Measurements from ENCODE around the gene LAMC1. TPM values are rescaled to one million over a fixed set of nuclear protein-coding genes. Genes with fewer than 3 reads are reported as not detected.
"Not testable (repeated sequence)": the region's sequence is repeated elsewhere in the genome, so short reads cannot be mapped to it uniquely, and the experiment has no call there.

LAMC1 gene
- total RNA-seq, 1 experiment from 2014 or later, result 95.5 TPM

- intact Hi-C loops (cut with micrococcal nuclease; ENCODE audit: unreplicated experiment), result no loop called here
- CTCF ChIA-PET, result no interaction called here
- POLR2A ChIA-PET (ENCODE audit: low non-redundant PET), result no interaction called here
- H3K36me3 ChIP-seq (ENCODE audit: insufficient read depth, low read length, poor library complexity, severe bottlenecking), result no peaks in the 10 kb centered on the region
- H3K9me3 ChIP-seq (ENCODE audit: low read depth, low read length, poor library complexity, severe bottlenecking), result no peaks in the 10 kb centered on the region
- peaks cover 2% of the 10 kb centered on the region for H3K27me3 ChIP-seq (replicated peaks; ENCODE audit: insufficient read depth, low read depth, low read length, poor library complexity)
- no TSS peak for BruUV-seq (replicated peaks)
- H3K4me3 ChIP-seq (ENCODE audit: low read depth, low read length, poor library complexity, severe bottlenecking), result no peak overlapping the region
- H3K27ac ChIP-seq (ENCODE audit: low read depth, low read length, poor library complexity, severe bottlenecking), result no peak overlapping the region
- DNase-seq (ENCODE audit: low spot score), result no peak
- no peaks in the 10 kb centered on the region for H3K4me1 ChIP-seq (ENCODE audit: insufficient read depth, low read length, poor library complexity, severe bottlenecking)
- TF ChIP-seq EZH2 (IDR thresholded peaks at IDR 0.05; ENCODE audit: borderline replicate concordance, low read depth, low read length, poor library complexity, severe bottlenecking), result no peak
- TF ChIP-seq, protein P1, sequence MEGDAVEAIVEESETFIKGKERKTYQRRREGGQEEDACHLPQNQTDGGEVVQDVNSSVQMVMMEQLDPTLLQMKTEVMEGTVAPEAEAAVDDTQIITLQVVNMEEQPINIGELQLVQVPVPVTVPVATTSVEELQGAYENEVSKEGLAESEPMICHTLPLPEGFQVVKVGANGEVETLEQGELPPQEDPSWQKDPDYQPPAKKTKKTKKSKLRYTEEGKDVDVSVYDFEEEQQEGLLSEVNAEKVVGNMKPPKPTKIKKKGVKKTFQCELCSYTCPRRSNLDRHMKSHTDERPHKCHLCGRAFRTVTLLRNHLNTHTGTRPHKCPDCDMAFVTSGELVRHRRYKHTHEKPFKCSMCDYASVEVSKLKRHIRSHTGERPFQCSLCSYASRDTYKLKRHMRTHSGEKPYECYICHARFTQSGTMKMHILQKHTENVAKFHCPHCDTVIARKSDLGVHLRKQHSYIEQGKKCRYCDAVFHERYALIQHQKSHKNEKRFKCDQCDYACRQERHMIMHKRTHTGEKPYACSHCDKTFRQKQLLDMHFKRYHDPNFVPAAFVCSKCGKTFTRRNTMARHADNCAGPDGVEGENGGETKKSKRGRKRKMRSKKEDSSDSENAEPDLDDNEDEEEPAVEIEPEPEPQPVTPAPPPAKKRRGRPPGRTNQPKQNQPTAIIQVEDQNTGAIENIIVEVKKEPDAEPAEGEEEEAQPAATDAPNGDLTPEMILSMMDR (conservative IDR thresholded peaks at IDR 0.05; ENCODE audit: low read depth, low read length), result no peak
These were observed 124.5 kb downstream of the LAMC1 start for GRCh38 chr1:183147735-183148134.

DNA sequence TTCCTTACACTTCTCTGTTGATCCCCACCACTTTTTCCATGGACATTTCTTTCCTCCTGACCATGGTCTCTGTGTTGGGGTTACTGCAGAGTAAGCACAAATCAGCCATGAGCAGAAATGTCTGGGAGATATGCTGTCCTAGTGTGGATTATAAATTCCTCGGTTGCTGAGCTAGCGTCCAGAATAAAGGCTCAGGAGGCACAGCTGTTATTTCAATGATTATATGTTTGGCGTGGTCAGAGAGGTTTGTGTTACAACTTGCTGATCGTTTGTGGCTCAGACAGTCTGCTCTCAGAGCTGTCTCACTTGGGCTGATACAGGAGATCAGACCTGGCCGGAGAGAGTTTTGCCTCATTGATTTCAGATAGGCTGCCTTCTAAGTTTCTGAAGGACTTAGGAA lies 125.4 kb downstream of the LAMC1 start:
- Histone ChIP-seq H3K9me3 (ENCODE audit: low read depth, low read length, poor library complexity, severe bottlenecking) (no peaks in the 10 kb centered on the region), H3K4me1 (ENCODE audit: insufficient read depth, low read length, poor library complexity, severe bottlenecking) (no peaks in the 10 kb centered on the region), H3K4me3 (ENCODE audit: low read depth, low read length, poor library complexity, severe bottlenecking) (no peak overlapping the region), H3K36me3 (ENCODE audit: insufficient read depth, low read length, poor library complexity, severe bottlenecking) (no peaks in the 10 kb centered on the region), H3K27ac (ENCODE audit: low read depth, low read length, poor library complexity, severe bottlenecking) (no peak overlapping the region), H3K27me3 (replicated peaks; ENCODE audit: insufficient read depth, low read depth, low read length, poor library complexity) (peaks cover 2% of the 10 kb centered on the region)
- ChIA-PET CTCF (no interaction called here), POLR2A (ENCODE audit: low non-redundant PET) (no interaction called here)
- no TSS peak for BruUV-seq (replicated peaks)
- no peak for TF ChIP-seq EZH2 (IDR thresholded peaks at IDR 0.05; ENCODE audit: borderline replicate concordance, low read depth, low read length, poor library complexity, severe bottlenecking)
- TF ChIP-seq, protein P1 (conservative IDR thresholded peaks at IDR 0.05; ENCODE audit: low read depth, low read length), result no peak
- no peak for DNase-seq (ENCODE audit: low spot score)
- intact Hi-C loops (cut with micrococcal nuclease; ENCODE audit: unreplicated experiment), result no loop called here

GRCh38 chr1:183149273-183149672 lies 126.1 kb downstream of the LAMC1 start:
- BruUV-seq (replicated peaks), result no TSS peak
- Histone ChIP-seq H3K4me3 (ENCODE audit: low read depth, low read length, poor library complexity, severe bottlenecking) (no peak overlapping the region), H3K36me3 (ENCODE audit: insufficient read depth, low read length, poor library complexity, severe bottlenecking) (no peaks in the 10 kb centered on the region), H3K4me1 (ENCODE audit: insufficient read depth, low read length, poor library complexity, severe bottlenecking) (no peaks in the 10 kb centered on the region), H3K27me3 (replicated peaks; ENCODE audit: insufficient read depth, low read depth, low read length, poor library complexity) (peaks cover 2% of the 10 kb centered on the region), H3K27ac (ENCODE audit: low read depth, low read length, poor library complexity, severe bottlenecking) (no peak overlapping the region), H3K9me3 (ENCODE audit: low read depth, low read length, poor library complexity, severe bottlenecking) (no peaks in the 10 kb centered on the region)
- no peak for TF ChIP-seq EZH2 (IDR thresholded peaks at IDR 0.05; ENCODE audit: borderline replicate concordance, low read depth, low read length, poor library complexity, severe bottlenecking)
- TF ChIP-seq, protein P1 (conservative IDR thresholded peaks at IDR 0.05; ENCODE audit: low read depth, low read length), result no peak
- intact Hi-C loops (cut with micrococcal nuclease; ENCODE audit: unreplicated experiment), result no loop called here
- ChIA-PET POLR2A (ENCODE audit: low non-redundant PET) (no interaction called here), CTCF (no interaction called here)
- no peak for DNase-seq (ENCODE audit: low spot score)

DNA sequence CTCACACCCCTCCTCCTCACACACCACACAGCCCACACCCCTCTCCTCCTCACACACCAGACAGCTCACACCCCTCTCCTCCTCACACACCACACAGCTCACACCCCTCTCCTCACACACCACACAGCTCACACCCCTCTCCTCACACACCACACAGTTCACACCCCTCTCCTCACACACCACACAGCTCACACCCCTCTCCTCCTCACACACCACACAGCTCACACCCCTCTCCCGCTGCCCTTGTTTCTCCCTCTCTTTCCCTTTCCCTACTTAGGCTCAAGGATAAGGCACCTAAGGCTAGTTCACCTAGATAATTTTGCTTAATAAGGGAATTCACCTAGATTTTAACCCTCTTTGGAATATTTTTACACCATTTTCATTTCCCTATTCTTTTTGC lies 126.8 kb downstream of the LAMC1 start:
- H3K9me3 ChIP-seq (ENCODE audit: low read depth, low read length, poor library complexity, severe bottlenecking); BruUV-seq (replicated peaks); H3K27me3 ChIP-seq (replicated peaks; ENCODE audit: insufficient read depth, low read depth, low read length, poor library complexity); DNase-seq (ENCODE audit: low spot score); H3K36me3 ChIP-seq (ENCODE audit: insufficient read depth, low read length, poor library complexity, severe bottlenecking); intact Hi-C loops (cut with micrococcal nuclease; ENCODE audit: unreplicated experiment); H3K4me3 ChIP-seq (ENCODE audit: low read depth, low read length, poor library complexity, severe bottlenecking); H3K27ac ChIP-seq (ENCODE audit: low read depth, low read length, poor library complexity, severe bottlenecking); H3K4me1 ChIP-seq (ENCODE audit: insufficient read depth, low read length, poor library complexity, severe bottlenecking); CTCF ChIA-PET: not testable (repeated sequence)
- POLR2A ChIA-PET (ENCODE audit: low non-redundant PET), result interaction anchor here (0.6 kb wide), 1 partner anchor 476 kb away, joined by 3 read pairs; no protein-coding TSS in a partner anchor

Data from A673 (cell line).